ENCODE data around the gene IDH1.

DNA sequence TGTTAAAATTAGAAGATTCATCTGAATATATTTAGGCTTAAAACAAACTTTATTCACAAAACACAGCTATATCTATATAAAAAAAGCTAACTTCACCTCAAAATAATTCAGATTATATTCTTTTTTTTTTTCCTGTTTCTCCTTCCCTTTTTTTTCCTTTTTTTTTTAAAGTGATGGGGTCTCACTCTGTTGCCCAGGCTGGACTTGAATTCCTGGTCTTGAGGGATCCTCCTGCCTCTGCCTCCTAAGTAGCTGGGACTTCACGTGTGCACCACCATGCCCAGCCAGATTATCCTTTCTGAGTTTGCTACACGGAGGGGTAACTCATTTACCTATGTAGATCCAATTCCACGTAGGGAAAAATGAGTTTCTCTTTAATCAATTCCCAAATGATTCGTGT lies 3.8 kb downstream of the IDH1 start:
- TF ChIP-seq POLR2A (IDR thresholded peaks at IDR 0.05): no peak
- TF ChIP-seq, protein P1, sequence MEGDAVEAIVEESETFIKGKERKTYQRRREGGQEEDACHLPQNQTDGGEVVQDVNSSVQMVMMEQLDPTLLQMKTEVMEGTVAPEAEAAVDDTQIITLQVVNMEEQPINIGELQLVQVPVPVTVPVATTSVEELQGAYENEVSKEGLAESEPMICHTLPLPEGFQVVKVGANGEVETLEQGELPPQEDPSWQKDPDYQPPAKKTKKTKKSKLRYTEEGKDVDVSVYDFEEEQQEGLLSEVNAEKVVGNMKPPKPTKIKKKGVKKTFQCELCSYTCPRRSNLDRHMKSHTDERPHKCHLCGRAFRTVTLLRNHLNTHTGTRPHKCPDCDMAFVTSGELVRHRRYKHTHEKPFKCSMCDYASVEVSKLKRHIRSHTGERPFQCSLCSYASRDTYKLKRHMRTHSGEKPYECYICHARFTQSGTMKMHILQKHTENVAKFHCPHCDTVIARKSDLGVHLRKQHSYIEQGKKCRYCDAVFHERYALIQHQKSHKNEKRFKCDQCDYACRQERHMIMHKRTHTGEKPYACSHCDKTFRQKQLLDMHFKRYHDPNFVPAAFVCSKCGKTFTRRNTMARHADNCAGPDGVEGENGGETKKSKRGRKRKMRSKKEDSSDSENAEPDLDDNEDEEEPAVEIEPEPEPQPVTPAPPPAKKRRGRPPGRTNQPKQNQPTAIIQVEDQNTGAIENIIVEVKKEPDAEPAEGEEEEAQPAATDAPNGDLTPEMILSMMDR (IDR thresholded peaks at IDR 0.05): no peak
